MM.1S (cell line): ENCODE results near the gene AGBL1.

Experiments
- CTCF ChIP-seq: fragments of 300-600 bp; sonication (generic); IDR thresholded peaks from 2 replicates; pipeline ENCODE4 v1.5.1; 2016; ENCODE audit warnings: antibody characterized with exemption, low read length, mixed read lengths
- EZH2 ChIP-seq: fragments of 300-600 bp; sonication (generic); optimal IDR thresholded peaks from 2 replicates; pipeline ENCODE3; 2017; ENCODE audit warnings: low read depth, mild to moderate bottlenecking, antibody characterized with exemption, low read length, mixed read lengths
- EZH2phosphoT487 ChIP-seq: fragments of 300-600 bp; sonication (generic); IDR thresholded peaks from 2 replicates; pipeline ENCODE4 v1.6.1; 2018; ENCODE audit warnings: antibody characterized with exemption, low read length

GRCh38 chr15:86275361-86275760 lies 195.7 kb downstream of the AGBL1 start:
- no peak for TF ChIP-seq CTCF
- no peak for TF ChIP-seq EZH2
- TF ChIP-seq EZH2phosphoT487: no peak
